OCI-LY1 (cell line): ENCODE results near the gene LAMA3.

Experiments used
- H2AFZ ChIP-seq: fragments of 200-600 bp; sonication (generic), shearing (Covaris generic); 2 replicates; pipeline ENCODE4 v1.6.0; 2014; ENCODE audit warnings: antibody characterized with exemption, mild to moderate bottlenecking, low read length
- H3F3A ChIP-seq: fragments of 200-600 bp; sonication (generic), shearing (Covaris generic); 2 replicates; pipeline ENCODE4 v1.6.0; 2014; ENCODE audit warnings: mild to moderate bottlenecking, antibody characterized with exemption, low read length, moderate library complexity; ENCODE audit not compliant: insufficient read depth
- H3K27ac ChIP-seq: fragments of 200-600 bp; sonication (generic); 2 replicates; pipeline ENCODE4 v1.5.1; 2014; ENCODE audit warnings: low read length, mixed run types, mild to moderate bottlenecking, low read depth; ENCODE audit not compliant: poor library complexity, severe bottlenecking
- H3K27me3 ChIP-seq: fragments of 200-600 bp; sonication (generic); 2 replicates; pipeline ENCODE4 v1.6.0; 2014; ENCODE audit warnings: antibody characterized with exemption, mild to moderate bottlenecking, low read length, moderate library complexity; ENCODE audit not compliant: insufficient read depth
- H3K36me3 ChIP-seq: fragments of 200-600 bp; sonication (generic); 2 replicates; pipeline ENCODE4 v1.6.1; 2014; ENCODE audit warnings: mild to moderate bottlenecking, antibody characterized with exemption, low read length, moderate library complexity, mixed read lengths; ENCODE audit not compliant: insufficient read depth
- H3K4me1 ChIP-seq: fragments of 200-600 bp; sonication (generic); 2 replicates; pipeline ENCODE4 v1.5.1; 2014; ENCODE audit warnings: mild to moderate bottlenecking, low read length, moderate library complexity; ENCODE audit not compliant: insufficient read depth, severe bottlenecking
- H3K4me2 ChIP-seq: fragments of 200-600 bp; sonication (generic), shearing (Covaris generic); 2 replicates; pipeline ENCODE4 v1.6.1; 2014; ENCODE audit warnings: low read length
- H3K4me3 ChIP-seq: fragments of 200-600 bp; sonication (generic); 2 replicates; pipeline ENCODE4 v1.5.1; 2014; ENCODE audit warnings: low read length, low read depth, mild to moderate bottlenecking, mixed read lengths; ENCODE audit not compliant: poor library complexity, severe bottlenecking
- H3K79me2 ChIP-seq: fragments of 200-600 bp; shearing (Covaris generic); 2 replicates; pipeline ENCODE4 v1.6.1; 2016; ENCODE audit warnings: mixed run types, low read length, mixed read lengths; ENCODE audit not compliant: insufficient read depth
- H3K9ac ChIP-seq: fragments of 200-600 bp; sonication (generic), shearing (Covaris generic); 2 replicates; pipeline ENCODE4 v1.6.1; 2014; ENCODE audit warnings: mild to moderate bottlenecking, low read length, mixed read lengths
- H3K9me2 ChIP-seq: fragments of 200-600 bp; sonication (generic), shearing (Covaris generic); 2 replicates; pipeline ENCODE4 v1.6.1; 2014; ENCODE audit warnings: low read depth, mild to moderate bottlenecking, low read length, mixed read lengths
- H3K9me3 ChIP-seq: fragments of 200-600 bp; shearing (Covaris generic); 2 replicates; pipeline ENCODE4 v1.6.1; 2014; ENCODE audit warnings: low read length, mixed read lengths
- H4K20me1 ChIP-seq: fragments of 200-600 bp; sonication (generic), shearing (Covaris generic); 2 replicates; pipeline ENCODE4 v1.6.0; 2016; ENCODE audit warnings: mild to moderate bottlenecking, low read length; ENCODE audit not compliant: insufficient read depth
- EZH2 ChIP-seq: fragments of 200-600 bp; sonication (generic), shearing (Covaris generic); IDR thresholded peaks from 2 replicates; pipeline ENCODE4 v1.8.0; 2017; ENCODE audit warnings: borderline replicate concordance, mixed run types, mild to moderate bottlenecking, antibody characterized with exemption, low read length, moderate library complexity, mixed read lengths
- TF ChIP-seq, protein P1 (sequence below): fragments of 200-600 bp; sonication (generic), shearing (Covaris generic); IDR thresholded peaks from 2 replicates; pipeline ENCODE4 v1.5.1; 2017; ENCODE audit warnings: mild to moderate bottlenecking, antibody characterized with exemption, low read length, moderate library complexity, mixed read lengths

Gene LAMA3

DNA sequence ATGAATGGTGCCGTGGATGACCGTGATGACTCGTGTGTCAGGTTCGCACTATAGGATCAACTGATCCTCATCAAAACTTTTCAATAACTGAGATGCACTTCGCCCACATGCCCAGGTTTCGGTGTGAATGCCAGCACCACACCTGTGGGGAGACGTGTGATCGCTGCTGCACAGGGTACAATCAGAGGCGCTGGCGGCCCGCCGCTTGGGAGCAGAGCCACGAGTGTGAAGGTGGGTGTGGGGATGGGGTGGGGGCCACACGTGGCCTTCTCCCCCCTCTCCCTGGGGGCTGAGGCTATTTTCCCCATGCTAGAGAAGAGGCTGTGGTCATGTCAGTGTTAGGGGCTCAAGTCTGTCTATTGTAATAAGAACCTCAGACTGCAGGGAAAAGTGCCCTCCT, 69.0 kb downstream of the LAMA3 start:
- Histone ChIP-seq H3K27ac (no peak overlapping the region), H3K79me2 (no peaks in the 10 kb centered on the region), H3K9ac (no peak overlapping the region), H3K36me3 (no peaks in the 10 kb centered on the region), H2AFZ (no peak overlapping the region), H3K9me3 (no peaks in the 10 kb centered on the region), H3K9me2 (no peaks in the 10 kb centered on the region), H4K20me1 (no peaks in the 10 kb centered on the region), H3K27me3 (no peaks in the 10 kb centered on the region), H3K4me1 (no peaks in the 10 kb centered on the region), H3K4me3 (no peak overlapping the region), H3F3A (no peaks in the 10 kb centered on the region), H3K4me2 (no peak overlapping the region)
- TF ChIP-seq, protein P1, sequence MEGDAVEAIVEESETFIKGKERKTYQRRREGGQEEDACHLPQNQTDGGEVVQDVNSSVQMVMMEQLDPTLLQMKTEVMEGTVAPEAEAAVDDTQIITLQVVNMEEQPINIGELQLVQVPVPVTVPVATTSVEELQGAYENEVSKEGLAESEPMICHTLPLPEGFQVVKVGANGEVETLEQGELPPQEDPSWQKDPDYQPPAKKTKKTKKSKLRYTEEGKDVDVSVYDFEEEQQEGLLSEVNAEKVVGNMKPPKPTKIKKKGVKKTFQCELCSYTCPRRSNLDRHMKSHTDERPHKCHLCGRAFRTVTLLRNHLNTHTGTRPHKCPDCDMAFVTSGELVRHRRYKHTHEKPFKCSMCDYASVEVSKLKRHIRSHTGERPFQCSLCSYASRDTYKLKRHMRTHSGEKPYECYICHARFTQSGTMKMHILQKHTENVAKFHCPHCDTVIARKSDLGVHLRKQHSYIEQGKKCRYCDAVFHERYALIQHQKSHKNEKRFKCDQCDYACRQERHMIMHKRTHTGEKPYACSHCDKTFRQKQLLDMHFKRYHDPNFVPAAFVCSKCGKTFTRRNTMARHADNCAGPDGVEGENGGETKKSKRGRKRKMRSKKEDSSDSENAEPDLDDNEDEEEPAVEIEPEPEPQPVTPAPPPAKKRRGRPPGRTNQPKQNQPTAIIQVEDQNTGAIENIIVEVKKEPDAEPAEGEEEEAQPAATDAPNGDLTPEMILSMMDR = no peak
- no peak for TF ChIP-seq EZH2

DNA sequence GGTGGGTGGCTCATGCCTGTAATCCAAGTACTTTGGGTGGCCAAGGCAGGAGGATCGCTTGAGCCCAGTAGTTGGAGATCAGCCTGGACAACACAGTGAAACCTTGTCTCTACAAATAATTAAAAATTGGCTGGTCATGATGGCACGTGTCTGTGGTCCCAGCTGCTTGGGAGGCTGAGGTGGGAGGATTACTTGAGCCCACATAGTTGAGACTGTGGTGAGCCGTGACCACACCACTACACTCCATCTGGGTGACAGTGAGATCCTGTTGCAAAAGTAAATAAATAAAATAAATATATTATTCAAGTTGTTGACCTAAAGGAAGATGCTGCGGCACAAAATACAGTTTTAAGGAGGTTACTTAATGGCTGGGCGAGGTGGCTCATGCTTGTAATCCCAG, 72.7 kb downstream of the LAMA3 start:
- Histone ChIP-seq H3K4me3 (no peak overlapping the region), H3K9ac (no peak overlapping the region), H3K36me3 (no peaks in the 10 kb centered on the region), H3K79me2 (no peaks in the 10 kb centered on the region), H3K4me1 (no peaks in the 10 kb centered on the region), H2AFZ (no peak overlapping the region), H3K4me2 (no peak overlapping the region), H3K9me2 (no peaks in the 10 kb centered on the region), H3K27me3 (no peaks in the 10 kb centered on the region), H3K9me3 (no peaks in the 10 kb centered on the region), H3K27ac (no peak overlapping the region), H3F3A (no peaks in the 10 kb centered on the region), H4K20me1 (no peaks in the 10 kb centered on the region)
- TF ChIP-seq, protein P1 = no peak
- no peak for TF ChIP-seq EZH2

DNA sequence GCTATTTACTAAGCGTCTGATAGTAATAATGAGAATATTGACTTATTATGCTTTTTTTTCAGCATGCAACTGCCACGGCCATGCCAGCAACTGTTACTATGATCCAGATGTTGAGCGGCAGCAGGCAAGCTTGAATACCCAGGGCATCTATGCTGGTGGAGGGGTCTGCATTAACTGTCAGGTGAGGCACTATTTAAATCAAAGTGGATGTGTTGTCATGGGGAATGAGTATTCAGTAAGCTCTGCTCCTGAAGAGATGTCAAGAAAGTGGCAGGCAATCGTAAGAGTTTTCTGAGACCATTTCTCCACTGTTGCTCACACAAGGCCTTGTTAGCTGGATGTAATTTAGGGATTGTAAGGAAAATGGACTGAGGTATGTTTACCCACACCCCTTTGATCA, 74.1 kb downstream of the LAMA3 start:
- Histone ChIP-seq H2AFZ (no peak overlapping the region), H4K20me1 (no peaks in the 10 kb centered on the region), H3K9ac (no peak overlapping the region), H3K9me2 (no peaks in the 10 kb centered on the region), H3K36me3 (no peaks in the 10 kb centered on the region), H3K79me2 (no peaks in the 10 kb centered on the region), H3K27ac (no peak overlapping the region), H3K4me1 (no peaks in the 10 kb centered on the region), H3K4me2 (no peak overlapping the region), H3K4me3 (no peak overlapping the region), H3K27me3 (no peaks in the 10 kb centered on the region), H3K9me3 (no peaks in the 10 kb centered on the region), H3F3A (no peaks in the 10 kb centered on the region)
- TF ChIP-seq EZH2 = no peak
- TF ChIP-seq, protein P1 = no peak
